DOHH2 (cell line): Measurements from ENCODE around the gene CFAP53.
A peak's percentile ranks its signal among the peaks of the same experiment; 100 is the strongest.

ENCODE experiments used
- CTCF ChIP-seq: fragments of 200-600 bp; sonication (generic); IDR thresholded peaks from one replicate; pipeline ENCODE4 v1.5.1; 2014; ENCODE audit warnings: antibody characterized with exemption, mild to moderate bottlenecking, low read depth, low read length; ENCODE audit not compliant: poor library complexity, severe bottlenecking
- EZH2phosphoT487 ChIP-seq: fragments of 200-600 bp; sonication (generic); IDR thresholded peaks from 2 replicates; pipeline ENCODE4 v1.6.1; 2017; ENCODE audit warnings: borderline replicate concordance, mild to moderate bottlenecking, antibody characterized with exemption, low read length, moderate library complexity, mixed read lengths

- peak; percentile 28 for TF ChIP-seq CTCF
- no peak for TF ChIP-seq EZH2phosphoT487
Observed at GRCh38 chr18:50194631-50195532, 71.4 kb downstream of the CFAP53 start, which contains the start of gene MYO5B.
